Measurements from ENCODE around the gene COL9A2.
"Not testable (repeated sequence)": the region's sequence is repeated elsewhere in the genome, so short reads cannot be mapped to it uniquely, and the experiment has no call there.

COL9A2 gene

GRCh38 chr1:40316595-40317393, at the start of gene COL9A2:
COL9A2 (minus strand) TSS chr1:40317286; CDS start chr1:40317197, 89 bp downstream.
- no peak for FAIRE-seq

- no peak for FAIRE-seq
Observed at GRCh38 chr1:40363721-40364120, 46.6 kb upstream of the COL9A2 start.

GRCh38 chr1:40362699-40363098, 45.6 kb upstream of the COL9A2 start:
- FAIRE-seq, result no peak

- no peak for FAIRE-seq
Observed at GRCh38 chr1:40362199-40362598, 45.1 kb upstream of the COL9A2 start.

- no peak for FAIRE-seq
Observed at GRCh38 chr1:40361637-40362036, 44.6 kb upstream of the COL9A2 start.

GRCh38 chr1:40361201-40361600, 44.1 kb upstream of the COL9A2 start:
- FAIRE-seq, result no peak

GRCh38 chr1:40360631-40361030, 43.5 kb upstream of the COL9A2 start:
- no peak for FAIRE-seq

GRCh38 chr1:40357625-40358024, 40.5 kb upstream of the COL9A2 start:
- no peak for FAIRE-seq

GRCh38 chr1:40353082-40353481, 36.0 kb upstream of the COL9A2 start:
- FAIRE-seq, result no peak

GRCh38 chr1:40352126-40352525, 35.0 kb upstream of the COL9A2 start:
- no peak for FAIRE-seq

- FAIRE-seq, result no peak
Observed at GRCh38 chr1:40351124-40351523, 34.0 kb upstream of the COL9A2 start.

GRCh38 chr1:40350391-40350790, 33.3 kb upstream of the COL9A2 start:
- no peak for FAIRE-seq

GRCh38 chr1:40344597-40344996, 27.5 kb upstream of the COL9A2 start:
- no peak for FAIRE-seq

- FAIRE-seq, result not testable (repeated sequence)
Observed at GRCh38 chr1:40342381-40342717, 25.3 kb upstream of the COL9A2 start.

- FAIRE-seq, result no peak
Observed at GRCh38 chr1:40341491-40342380, 24.6 kb upstream of the COL9A2 start.

- FAIRE-seq, result no peak
Observed at GRCh38 chr1:40339420-40340323, 22.6 kb upstream of the COL9A2 start.

- no peak for FAIRE-seq
Observed at GRCh38 chr1:40338745-40339419, 21.8 kb upstream of the COL9A2 start.

GRCh38 chr1:40337443-40337842, 20.4 kb upstream of the COL9A2 start:
- FAIRE-seq, result no peak

GRCh38 chr1:40332695-40333094, 15.6 kb upstream of the COL9A2 start:
- peak; percentile 15 for FAIRE-seq

GRCh38 chr1:40331403-40331802, 14.3 kb upstream of the COL9A2 start:
- FAIRE-seq, result not testable (repeated sequence)

GRCh38 chr1:40318970-40319621, 2.0 kb upstream of the COL9A2 start:
- no peak for FAIRE-seq

- FAIRE-seq, result no peak
Observed at GRCh38 chr1:40318476-40318875, 1.4 kb upstream of the COL9A2 start.
